Measurements from ENCODE around the gene SEPTIN12. TPM values are rescaled to one million over a fixed set of nuclear protein-coding genes. Genes with fewer than 3 reads are reported as not detected.

SEPTIN12 gene
- total RNA-seq, 2 experiments from 2014 or later: not detected

GRCh38 chr16:4762205-4762604 lies 25.9 kb downstream of the SEPTIN12 start:
- TF ChIP-seq CTCF (IDR thresholded peaks at IDR 0.05): no peak
- H3K27ac ChIP-seq (ENCODE audit: low read depth in 1 of 2, low read length in 2 of 2): no peak overlapping the region
- Mint-ChIP-seq H3K4me1 (ENCODE audit: low read depth) (peaks cover 18% of the 10 kb centered on the region), H3K9me3 (no peaks in the 10 kb centered on the region), H3K4me3 (no peak overlapping the region), H3K27ac (no peak overlapping the region), H3K36me3 (ENCODE audit: low read depth) (peaks cover 76% of the 10 kb centered on the region), H3K27me3 (no peaks in the 10 kb centered on the region)
- no peaks in the 10 kb centered on the region for H3K9me3 ChIP-seq (ENCODE audit: control insufficient read depth in 1 of 2, insufficient read depth in 1 of 2, low read length in 2 of 2)
- intact Hi-C loops (cut with DNase I, micrococcal nuclease): no loop called here
- H3K27me3 ChIP-seq (ENCODE audit: control insufficient read depth in 1 of 2, insufficient read depth in 2 of 2, low read length in 2 of 2): no peaks in the 10 kb centered on the region
- ChIA-PET CTCF (no interaction called here), POLR2A (no interaction called here)
- no peak overlapping the region for H3K4me3 ChIP-seq (ENCODE audit: low read length)
- DNase-seq (no peak), ATAC-seq (ENCODE audit: poor library complexity) (no peak)
- peaks cover 21% of the 10 kb centered on the region for H3K4me1 ChIP-seq (ENCODE audit: insufficient read depth, low read length)
- peaks cover 57% of the 10 kb centered on the region for H3K36me3 ChIP-seq (ENCODE audit: insufficient read depth, low read length)

- Histone ChIP-seq H3K27ac (ENCODE audit: low read depth in 1 of 2, low read length in 2 of 2) (no peak overlapping the region), H3K9me3 (ENCODE audit: control insufficient read depth in 1 of 2, insufficient read depth in 1 of 2, low read length in 2 of 2) (no peaks in the 10 kb centered on the region), H3K27me3 (ENCODE audit: control insufficient read depth in 1 of 2, insufficient read depth in 2 of 2, low read length in 2 of 2) (no peaks in the 10 kb centered on the region), H3K4me1 (ENCODE audit: insufficient read depth, low read length) (peaks cover 6% of the 10 kb centered on the region), H3K4me3 (ENCODE audit: low read length) (no peak overlapping the region), H3K36me3 (ENCODE audit: insufficient read depth, low read length) (peaks cover 64% of the 10 kb centered on the region)
- POLR2A ChIA-PET: no interaction called here
- no peak for TF ChIP-seq CTCF (IDR thresholded peaks at IDR 0.05)
- ATAC-seq (ENCODE audit: poor library complexity) (no peak), DNase-seq (no peak)
- H3K4me3 Mint-ChIP-seq: no peak overlapping the region
- intact Hi-C loops (cut with DNase I, micrococcal nuclease): no loop called here
- H3K9me3 Mint-ChIP-seq: no peaks in the 10 kb centered on the region
- no peaks in the 10 kb centered on the region for H3K27me3 Mint-ChIP-seq
- H3K27ac Mint-ChIP-seq: no peak overlapping the region
- CTCF ChIA-PET: no interaction called here
- peaks cover 6% of the 10 kb centered on the region for H3K4me1 Mint-ChIP-seq (ENCODE audit: low read depth)
- peaks cover 80% of the 10 kb centered on the region for H3K36me3 Mint-ChIP-seq (ENCODE audit: low read depth)
Measured at GRCh38 chr16:4760221-4760910, 27.8 kb downstream of the SEPTIN12 start.

- no peak for TF ChIP-seq CTCF (IDR thresholded peaks at IDR 0.05)
- Mint-ChIP-seq H3K4me3 (no peak overlapping the region), H3K4me1 (ENCODE audit: low read depth) (no peaks in the 10 kb centered on the region), H3K27me3 (no peaks in the 10 kb centered on the region), H3K27ac (no peak overlapping the region), H3K36me3 (ENCODE audit: low read depth) (peaks cover 74% of the 10 kb centered on the region), H3K9me3 (no peaks in the 10 kb centered on the region)
- Histone ChIP-seq H3K36me3 (ENCODE audit: insufficient read depth, low read length) (peaks cover 75% of the 10 kb centered on the region), H3K27me3 (ENCODE audit: control insufficient read depth in 1 of 2, insufficient read depth in 2 of 2, low read length in 2 of 2) (no peaks in the 10 kb centered on the region), H3K9me3 (ENCODE audit: control insufficient read depth in 1 of 2, insufficient read depth in 1 of 2, low read length in 2 of 2) (peaks cover 0 to 3% of the 10 kb centered on the region in 2 experiments), H3K27ac (ENCODE audit: low read depth in 1 of 2, low read length in 2 of 2) (no peak overlapping the region), H3K4me3 (ENCODE audit: low read length) (no peak overlapping the region), H3K4me1 (ENCODE audit: insufficient read depth, low read length) (no peaks in the 10 kb centered on the region)
- POLR2A ChIA-PET: no interaction called here
- CTCF ChIA-PET: no interaction called here
- intact Hi-C loops (cut with DNase I, micrococcal nuclease): no loop called here
- ATAC-seq (ENCODE audit: poor library complexity) (no peak), DNase-seq (no peak)
Measured at GRCh38 chr16:4755687-4756086, 32.5 kb downstream of the SEPTIN12 start.
